ENCODE measurements around the gene TM2D3.

TM2D3 gene

GRCh38 chr15:101610611-101611000 is 41.6 kb downstream of the TM2D3 start:
- no peak for DNase-seq (ENCODE audit: extremely low spot score, insufficient read length, low read depth)
- FAIRE-seq = no peak

- FAIRE-seq (no peak), DNase-seq (ENCODE audit: extremely low spot score, insufficient read length, low read depth) (no peak)
Observed at GRCh38 chr15:101609742-101610610, 42.2 kb downstream of the TM2D3 start.

- FAIRE-seq (no peak), DNase-seq (ENCODE audit: extremely low spot score, insufficient read length, low read depth) (no peak)
Observed at GRCh38 chr15:101608201-101608600, 44.0 kb downstream of the TM2D3 start.

- FAIRE-seq (no peak), DNase-seq (ENCODE audit: extremely low spot score, insufficient read length, low read depth) (no peak)
Observed at GRCh38 chr15:101607108-101607507, 45.1 kb downstream of the TM2D3 start.

- DNase-seq (ENCODE audit: extremely low spot score, insufficient read length, low read depth) = no peak
- no peak for FAIRE-seq
Observed at GRCh38 chr15:101604124-101604874, 47.9 kb downstream of the TM2D3 start.

GRCh38 chr15:101602801-101603200 is 49.4 kb downstream of the TM2D3 start:
- no peak for DNase-seq (ENCODE audit: extremely low spot score, insufficient read length, low read depth)
- FAIRE-seq = no peak

GRCh38 chr15:101600035-101600434 is 52.1 kb downstream of the TM2D3 start:
- DNase-seq (ENCODE audit: extremely low spot score, insufficient read length, low read depth) (no peak), FAIRE-seq (no peak)

- no peak for DNase-seq (ENCODE audit: extremely low spot score, insufficient read length, low read depth)
- FAIRE-seq = no peak
Observed at GRCh38 chr15:101599091-101599490, 53.1 kb downstream of the TM2D3 start.

GRCh38 chr15:101597360-101597928 is 54.7 kb downstream of the TM2D3 start:
- FAIRE-seq (no peak), DNase-seq (ENCODE audit: extremely low spot score, insufficient read length, low read depth) (no peak)

GRCh38 chr15:101596633-101597032 is 55.5 kb downstream of the TM2D3 start:
- no peak for FAIRE-seq

More at GRCh38 chr15:101596633-101597032, 55.5 kb downstream of the TM2D3 start:
- no peak for DNase-seq (ENCODE audit: extremely low spot score, insufficient read length, low read depth)
